ENCODE measurements around the gene TXNRD3. TPM values are rescaled to one million over a fixed set of nuclear protein-coding genes. Genes with fewer than 3 reads are reported as not detected.

The TXNRD3 gene
- total RNA-seq, 1 experiment from 2014 or later, result 8.1 TPM

DNA sequence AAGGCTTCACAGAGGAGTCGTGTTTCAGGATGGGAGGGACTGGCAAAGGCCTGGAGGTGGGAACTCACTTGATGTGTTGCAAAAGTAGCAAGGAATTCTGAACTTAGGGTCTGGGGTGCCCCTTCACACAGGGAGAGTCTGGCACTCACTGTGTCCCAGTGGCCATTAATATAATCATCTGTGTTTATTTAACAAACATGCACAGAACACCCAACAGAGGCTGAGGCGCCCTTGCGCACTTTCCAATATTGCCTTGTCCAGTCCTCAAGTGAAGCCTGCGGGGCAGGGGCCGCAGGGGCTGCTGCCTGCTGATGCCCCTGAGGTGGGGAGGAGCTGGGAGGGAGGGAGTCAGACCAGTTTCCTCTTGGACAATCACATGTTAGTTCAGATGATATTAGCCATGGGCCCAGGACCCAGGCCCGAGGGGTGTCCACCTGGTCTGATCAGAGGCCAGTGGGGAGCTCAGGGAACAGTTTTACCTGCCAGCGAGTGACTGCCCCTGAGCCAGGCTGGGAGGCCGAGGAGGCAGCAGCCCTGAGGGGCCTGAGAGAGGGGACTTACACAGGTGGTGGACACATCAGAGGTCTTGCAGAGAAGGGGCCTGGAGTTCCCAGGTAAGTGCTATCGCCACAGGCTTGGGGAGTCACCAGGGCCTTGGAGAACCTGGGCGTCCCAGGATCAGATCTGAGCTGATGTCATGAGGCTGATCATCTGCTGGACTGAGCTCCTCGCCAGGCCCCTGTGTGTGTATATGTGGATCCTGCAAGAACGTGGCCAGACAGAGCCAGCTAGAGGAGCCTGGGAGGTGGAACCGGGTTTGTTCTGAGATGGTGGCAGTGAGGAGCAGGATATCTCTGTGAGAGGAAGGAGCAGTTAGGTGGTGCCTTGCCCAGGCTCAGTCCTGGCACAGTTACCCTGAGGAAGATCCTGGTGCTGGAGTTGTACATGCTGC, 13.8 kb upstream of the TXNRD3 start:
- no CpG with 5 or more reads among the region's 13 CpGs for WGBS (ENCODE audit: extremely low coverage, insufficient read length, low lambda C conversion rate)
- no peaks in the 10 kb centered on the region for H3K9me3 ChIP-seq (ENCODE audit: control insufficient read depth, low read depth, low read length)

More for the DNA sequence above, 13.8 kb upstream of the TXNRD3 start:
- Histone ChIP-seq H2BK20ac (ENCODE audit: low read depth, low read length, poor library complexity, severe bottlenecking) (no peak overlapping the region), H3K14ac (ENCODE audit: insufficient read depth, low read length) (no peak overlapping the region), H4K8ac (replicated peaks; ENCODE audit: insufficient read length, low read depth, low read length) (no peak overlapping the region), H2BK12ac (ENCODE audit: insufficient read length, low read depth, low read length) (no peak overlapping the region), H3K4me1 (ENCODE audit: insufficient read depth, low read length) (no peaks in the 10 kb centered on the region), H3K56ac (ENCODE audit: insufficient read length, low read depth, low read length) (no peak overlapping the region), H3K18ac (ENCODE audit: insufficient read length, low read depth, low read length) (no peak overlapping the region), H3K4ac (ENCODE audit: low read depth, low read length) (no peak overlapping the region), H3K4me2 (ENCODE audit: insufficient read depth, insufficient read length, low read length) (no peak overlapping the region), H3K23ac (ENCODE audit: insufficient read length, low read depth, low read length) (no peak overlapping the region), H3T11ph (ENCODE audit: low read length) (no peak overlapping the region), H2BK5ac (ENCODE audit: insufficient read length, low read length) (no peak overlapping the region), H2BK15ac (ENCODE audit: low read depth, low read length) (no peak overlapping the region), H3K9ac (ENCODE audit: extremely low read depth, insufficient read length, low read length) (no peak overlapping the region), H4K91ac (ENCODE audit: insufficient read length, low read depth, low read length) (no peak overlapping the region), H2BK120ac (ENCODE audit: low read depth, low read length, poor library complexity, severe bottlenecking) (no peak overlapping the region), H3K27me3 (ENCODE audit: insufficient read depth, low read length) (no peaks in the 10 kb centered on the region), H4K20me1 (ENCODE audit: control insufficient read depth, insufficient read depth, insufficient read length) (no peaks in the 10 kb centered on the region), H3K23me2 (ENCODE audit: insufficient read length, low read depth, low read length, poor library complexity, severe bottlenecking) (peaks cover 2% of the 10 kb centered on the region), H3K79me2 (ENCODE audit: insufficient read depth, low read length) (no peaks in the 10 kb centered on the region), H3K27ac (ENCODE audit: insufficient read length, low read depth, low read length) (no peak overlapping the region), H4K5ac (ENCODE audit: insufficient read length, low read depth, low read length) (no peak overlapping the region), H2AFZ (ENCODE audit: low read length) (no peak overlapping the region), H2AK5ac (ENCODE audit: insufficient read length, low read length) (no peak overlapping the region), H3K79me1 (ENCODE audit: insufficient read depth, low read depth, low read length, poor library complexity, severe bottlenecking) (no peaks in the 10 kb centered on the region)
- DNase-seq, result no peak
- no peaks in the 10 kb centered on the region for H3K36me3 Mint-ChIP-seq (ENCODE audit: insufficient read depth in 1 of 3, low read depth in 3 of 3)
- H3K27ac Mint-ChIP-seq, result peak overlapping the region in 1 of 3 experiments; percentile 76; a peak in 1 of 7 replicates
- H3K9me3 Mint-ChIP-seq, result no peaks in the 10 kb centered on the region
- H3K4me3 Mint-ChIP-seq, result 0 out of 5 replicates have a peak overlapping the region, but pooled peaks of 1 of the 2 experiments have one; percentile 9
- peaks cover 4% of the 10 kb centered on the region for H3K27me3 Mint-ChIP-seq (ENCODE audit: low read depth)
- TF ChIP-seq, protein P1, sequence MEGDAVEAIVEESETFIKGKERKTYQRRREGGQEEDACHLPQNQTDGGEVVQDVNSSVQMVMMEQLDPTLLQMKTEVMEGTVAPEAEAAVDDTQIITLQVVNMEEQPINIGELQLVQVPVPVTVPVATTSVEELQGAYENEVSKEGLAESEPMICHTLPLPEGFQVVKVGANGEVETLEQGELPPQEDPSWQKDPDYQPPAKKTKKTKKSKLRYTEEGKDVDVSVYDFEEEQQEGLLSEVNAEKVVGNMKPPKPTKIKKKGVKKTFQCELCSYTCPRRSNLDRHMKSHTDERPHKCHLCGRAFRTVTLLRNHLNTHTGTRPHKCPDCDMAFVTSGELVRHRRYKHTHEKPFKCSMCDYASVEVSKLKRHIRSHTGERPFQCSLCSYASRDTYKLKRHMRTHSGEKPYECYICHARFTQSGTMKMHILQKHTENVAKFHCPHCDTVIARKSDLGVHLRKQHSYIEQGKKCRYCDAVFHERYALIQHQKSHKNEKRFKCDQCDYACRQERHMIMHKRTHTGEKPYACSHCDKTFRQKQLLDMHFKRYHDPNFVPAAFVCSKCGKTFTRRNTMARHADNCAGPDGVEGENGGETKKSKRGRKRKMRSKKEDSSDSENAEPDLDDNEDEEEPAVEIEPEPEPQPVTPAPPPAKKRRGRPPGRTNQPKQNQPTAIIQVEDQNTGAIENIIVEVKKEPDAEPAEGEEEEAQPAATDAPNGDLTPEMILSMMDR (conservative IDR thresholded peaks at IDR 0.05), result no peak
- H3K4me1 Mint-ChIP-seq, result peaks cover 2 to 18% of the 10 kb centered on the region in 2 experiments

All from H9 (cell line).